KMS-11 (cell line): ENCODE measurements around the gene FNBP1L.

ENCODE experiments used
- H2AFZ ChIP-seq: fragments of 200-600 bp; sonication (generic); 2 replicates; pipeline ENCODE4 v1.6.1; 2016; ENCODE audit warnings: antibody characterized with exemption, mixed run types, low read depth
- H3K27ac ChIP-seq: fragments of 200-600 bp; sonication (generic); 2 replicates; pipeline ENCODE4 v1.6.1; 2016; ENCODE audit warnings: mild to moderate bottlenecking, mixed run types
- H3K27me3 ChIP-seq: fragments of 200-600 bp; sonication (generic); 2 replicates; pipeline ENCODE4 v1.6.1; 2017; ENCODE audit warnings: mild to moderate bottlenecking, low read depth, mixed run types, moderate library complexity; ENCODE audit not compliant: insufficient read depth
- H3K36me3 ChIP-seq: fragments of 200-600 bp; sonication (generic); 2 replicates; pipeline ENCODE4 v1.6.1; 2017; ENCODE audit warnings: mild to moderate bottlenecking, mixed run types; ENCODE audit not compliant: insufficient read depth
- H3K4me1 ChIP-seq: fragments of 200-600 bp; sonication (generic); 2 replicates; pipeline ENCODE4 v1.6.1; 2016; ENCODE audit warnings: mild to moderate bottlenecking, low read depth, mixed run types; ENCODE audit not compliant: poor library complexity, severe bottlenecking
- H3K4me2 ChIP-seq: fragments of 200-600 bp; sonication (generic); 2 replicates; pipeline ENCODE4 v1.7.0; 2016; ENCODE audit warnings: mild to moderate bottlenecking, mixed run types
- H3K4me3 ChIP-seq: fragments of 200-600 bp; sonication (generic); IDR thresholded peaks from 2 replicates; pipeline ENCODE4 v1.6.1; 2017; ENCODE audit warnings: low read depth, low read length, mixed read lengths; ENCODE audit not compliant: insufficient read depth
- H3K79me2 ChIP-seq: fragments of 200-600 bp; sonication (generic); 2 replicates; pipeline ENCODE4 v1.6.1; 2016; ENCODE audit warnings: low read depth, mixed run types; ENCODE audit not compliant: insufficient read depth
- H3K9ac ChIP-seq: fragments of 200-600 bp; sonication (generic); 2 replicates; pipeline ENCODE4 v1.6.1; 2016; ENCODE audit warnings: mild to moderate bottlenecking, mixed run types
- H4K20me1 ChIP-seq: fragments of 200-600 bp; sonication (generic); 2 replicates; pipeline ENCODE4 v1.6.1; 2016; ENCODE audit warnings: mild to moderate bottlenecking, mixed run types; ENCODE audit not compliant: insufficient read depth
- CTCF ChIP-seq: fragments of 200-600 bp; sonication (generic); conservative IDR thresholded peaks from 2 replicates; pipeline ENCODE4 v1.6.1; 2017; ENCODE audit warnings: low read depth, mild to moderate bottlenecking, antibody characterized with exemption, low read length, moderate library complexity, mixed read lengths

FNBP1L gene

GRCh38 chr1:93483606-93484005 lies 35.7 kb downstream of the FNBP1L start:
- Histone ChIP-seq H3K27ac (no peak overlapping the region), H3K27me3 (no peaks in the 10 kb centered on the region), H2AFZ (no peak overlapping the region), H3K79me2 (no peaks in the 10 kb centered on the region), H3K4me1 (no peaks in the 10 kb centered on the region), H3K36me3 (no peaks in the 10 kb centered on the region), H3K9ac (no peak overlapping the region), H3K4me2 (no peak overlapping the region), H4K20me1 (no peaks in the 10 kb centered on the region), H3K4me3 (no peak overlapping the region)
- no peak for TF ChIP-seq CTCF

GRCh38 chr1:93488207-93488606 lies 40.3 kb downstream of the FNBP1L start:
- no peaks in the 10 kb centered on the region for H3K36me3 ChIP-seq
- no peak overlapping the region for H2AFZ ChIP-seq
- H3K79me2 ChIP-seq, result no peaks in the 10 kb centered on the region
- H3K27me3 ChIP-seq, result no peaks in the 10 kb centered on the region
- no peak overlapping the region for H3K4me3 ChIP-seq
- H4K20me1 ChIP-seq, result no peaks in the 10 kb centered on the region
- H3K9ac ChIP-seq, result no peak overlapping the region
- no peak for TF ChIP-seq CTCF
- H3K4me2 ChIP-seq, result no peak overlapping the region
- H3K27ac ChIP-seq, result no peak overlapping the region
- no peaks in the 10 kb centered on the region for H3K4me1 ChIP-seq

- Histone ChIP-seq H3K27ac (no peak overlapping the region), H3K36me3 (no peaks in the 10 kb centered on the region), H3K27me3 (no peaks in the 10 kb centered on the region), H3K4me3 (no peak overlapping the region), H2AFZ (no peak overlapping the region), H3K4me1 (no peaks in the 10 kb centered on the region), H3K9ac (no peak overlapping the region), H3K79me2 (no peaks in the 10 kb centered on the region), H4K20me1 (no peaks in the 10 kb centered on the region), H3K4me2 (no peak overlapping the region)
- TF ChIP-seq CTCF, result no peak
Measured at GRCh38 chr1:93489756-93490155, 41.8 kb downstream of the FNBP1L start.

GRCh38 chr1:93490357-93490756 lies 42.4 kb downstream of the FNBP1L start:
- no peak overlapping the region for H3K27ac ChIP-seq
- no peak overlapping the region for H3K4me3 ChIP-seq
- H3K4me1 ChIP-seq, result no peaks in the 10 kb centered on the region
- no peak overlapping the region for H3K4me2 ChIP-seq
- no peak for TF ChIP-seq CTCF
- H3K36me3 ChIP-seq, result no peaks in the 10 kb centered on the region
- H3K9ac ChIP-seq, result no peak overlapping the region
- H2AFZ ChIP-seq, result no peak overlapping the region
- H4K20me1 ChIP-seq, result no peaks in the 10 kb centered on the region
- no peaks in the 10 kb centered on the region for H3K79me2 ChIP-seq
- no peaks in the 10 kb centered on the region for H3K27me3 ChIP-seq

- no peak for TF ChIP-seq CTCF
- no peaks in the 10 kb centered on the region for H3K79me2 ChIP-seq
Measured at GRCh38 chr1:93495911-93496310, 48.0 kb downstream of the FNBP1L start.

More at GRCh38 chr1:93495911-93496310, 48.0 kb downstream of the FNBP1L start:
- Histone ChIP-seq H3K36me3 (no peaks in the 10 kb centered on the region), H3K27me3 (no peaks in the 10 kb centered on the region), H4K20me1 (no peaks in the 10 kb centered on the region), H3K27ac (no peak overlapping the region), H2AFZ (no peak overlapping the region), H3K4me3 (no peak overlapping the region), H3K9ac (no peak overlapping the region), H3K4me1 (no peaks in the 10 kb centered on the region), H3K4me2 (no peak overlapping the region)
